ENCODE measurements around the gene SLC44A1. TPM values are rescaled to one million over a fixed set of nuclear protein-coding genes. Genes with fewer than 3 reads are reported as not detected.

The SLC44A1 gene
- total RNA-seq, 1 donor = 47.8 TPM

DNA sequence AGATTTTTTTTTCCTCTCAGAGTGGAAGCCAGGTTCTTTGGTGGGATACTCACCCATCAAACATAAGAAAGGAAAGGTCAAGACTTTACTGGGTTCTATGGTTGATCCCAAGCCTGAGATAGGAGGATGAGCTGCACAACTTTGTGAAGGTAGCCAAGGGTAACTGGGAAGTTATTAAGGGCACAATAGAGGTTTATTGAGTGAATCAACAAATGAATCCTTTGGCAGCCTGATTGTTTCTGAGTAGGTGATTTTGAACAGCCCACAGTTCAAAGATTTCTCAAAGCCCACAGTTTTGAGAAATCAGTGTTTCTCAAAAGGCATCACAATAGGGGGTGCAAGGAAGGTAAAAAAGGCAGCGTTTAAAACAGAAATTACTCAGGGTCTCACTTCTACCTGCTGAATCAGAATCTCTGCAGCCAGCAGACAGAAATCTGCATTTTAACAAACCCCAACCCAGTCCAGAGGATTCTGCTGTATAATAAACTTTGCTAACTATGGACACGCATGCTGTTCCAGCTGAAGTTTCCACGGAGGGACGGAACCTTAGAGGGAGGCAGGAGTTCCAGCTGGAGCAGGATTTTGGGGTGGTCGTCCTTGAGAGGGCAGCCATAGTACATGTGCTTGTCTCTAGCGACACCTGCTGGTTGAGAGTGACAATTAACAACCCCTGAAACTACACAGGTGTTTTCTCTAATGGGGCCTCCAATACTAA is 170.7 kb downstream of the SLC44A1 start:
- Histone ChIP-seq H3K27ac (ENCODE audit: low read depth, low read length) (no peak overlapping the region), H4K20me1 (ENCODE audit: insufficient read depth, low read length) (no peaks in the 10 kb centered on the region), H3K9me3 (ENCODE audit: low read depth, low read length) (no peaks in the 10 kb centered on the region), H3K4me2 (ENCODE audit: insufficient read depth, low read length) (peak overlapping the region; percentile 69), H3K4me3 (ENCODE audit: insufficient read depth, low read length) (no peak overlapping the region), H3K36me3 (ENCODE audit: insufficient read depth, low read length) (no peaks in the 10 kb centered on the region), H3K79me2 (ENCODE audit: insufficient read depth, low read length) (no peaks in the 10 kb centered on the region), H3K4me1 (ENCODE audit: insufficient read depth, low read length) (peaks cover 9% of the 10 kb centered on the region), H2AFZ (ENCODE audit: low read length) (no peak overlapping the region), H3K27me3 (ENCODE audit: insufficient read depth, low read length) (no peaks in the 10 kb centered on the region)
- TF ChIP-seq, protein P1, sequence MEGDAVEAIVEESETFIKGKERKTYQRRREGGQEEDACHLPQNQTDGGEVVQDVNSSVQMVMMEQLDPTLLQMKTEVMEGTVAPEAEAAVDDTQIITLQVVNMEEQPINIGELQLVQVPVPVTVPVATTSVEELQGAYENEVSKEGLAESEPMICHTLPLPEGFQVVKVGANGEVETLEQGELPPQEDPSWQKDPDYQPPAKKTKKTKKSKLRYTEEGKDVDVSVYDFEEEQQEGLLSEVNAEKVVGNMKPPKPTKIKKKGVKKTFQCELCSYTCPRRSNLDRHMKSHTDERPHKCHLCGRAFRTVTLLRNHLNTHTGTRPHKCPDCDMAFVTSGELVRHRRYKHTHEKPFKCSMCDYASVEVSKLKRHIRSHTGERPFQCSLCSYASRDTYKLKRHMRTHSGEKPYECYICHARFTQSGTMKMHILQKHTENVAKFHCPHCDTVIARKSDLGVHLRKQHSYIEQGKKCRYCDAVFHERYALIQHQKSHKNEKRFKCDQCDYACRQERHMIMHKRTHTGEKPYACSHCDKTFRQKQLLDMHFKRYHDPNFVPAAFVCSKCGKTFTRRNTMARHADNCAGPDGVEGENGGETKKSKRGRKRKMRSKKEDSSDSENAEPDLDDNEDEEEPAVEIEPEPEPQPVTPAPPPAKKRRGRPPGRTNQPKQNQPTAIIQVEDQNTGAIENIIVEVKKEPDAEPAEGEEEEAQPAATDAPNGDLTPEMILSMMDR (IDR thresholded peaks at IDR 0.05; ENCODE audit: extremely low read depth, low read depth, low read length) = peak; percentile 82
- DNase-seq (ENCODE audit: insufficient read length, low spot score, missing footprints) = no peak

DNA sequence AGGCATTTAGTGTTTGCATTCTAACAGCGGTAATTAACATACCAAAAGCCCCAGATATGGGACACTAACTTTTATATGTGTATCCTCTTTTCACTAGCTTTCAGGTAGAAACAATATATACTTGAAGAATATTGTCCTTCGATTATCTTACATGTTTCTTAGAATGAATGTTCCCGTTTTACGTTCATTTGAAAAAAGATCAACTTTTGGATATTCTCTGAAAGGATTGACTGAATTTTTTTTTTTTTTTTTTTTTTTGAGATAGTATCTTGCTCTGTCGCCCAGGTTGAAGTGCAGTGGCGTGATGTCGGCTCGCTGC is 171.2 kb downstream of the SLC44A1 start:
- no peaks in the 10 kb centered on the region for H3K9me3 ChIP-seq (ENCODE audit: low read depth, low read length)
- no peak overlapping the region for H3K27ac ChIP-seq (ENCODE audit: low read depth, low read length)
- TF ChIP-seq, protein P1 (IDR thresholded peaks at IDR 0.05; ENCODE audit: extremely low read depth, low read depth, low read length) = no peak
- no peak overlapping the region for H3K4me3 ChIP-seq (ENCODE audit: insufficient read depth, low read length)
- peaks cover 9% of the 10 kb centered on the region for H3K4me1 ChIP-seq (ENCODE audit: insufficient read depth, low read length)
- no peaks in the 10 kb centered on the region for H3K36me3 ChIP-seq (ENCODE audit: insufficient read depth, low read length)
- H2AFZ ChIP-seq (ENCODE audit: low read length) = no peak overlapping the region
- peak overlapping the region; percentile 69 for H3K4me2 ChIP-seq (ENCODE audit: insufficient read depth, low read length)
- H3K79me2 ChIP-seq (ENCODE audit: insufficient read depth, low read length) = no peaks in the 10 kb centered on the region
- no peaks in the 10 kb centered on the region for H3K27me3 ChIP-seq (ENCODE audit: insufficient read depth, low read length)
- H4K20me1 ChIP-seq (ENCODE audit: insufficient read depth, low read length) = no peaks in the 10 kb centered on the region
- DNase-seq (ENCODE audit: insufficient read length, low spot score, missing footprints) = no peak

DNA sequence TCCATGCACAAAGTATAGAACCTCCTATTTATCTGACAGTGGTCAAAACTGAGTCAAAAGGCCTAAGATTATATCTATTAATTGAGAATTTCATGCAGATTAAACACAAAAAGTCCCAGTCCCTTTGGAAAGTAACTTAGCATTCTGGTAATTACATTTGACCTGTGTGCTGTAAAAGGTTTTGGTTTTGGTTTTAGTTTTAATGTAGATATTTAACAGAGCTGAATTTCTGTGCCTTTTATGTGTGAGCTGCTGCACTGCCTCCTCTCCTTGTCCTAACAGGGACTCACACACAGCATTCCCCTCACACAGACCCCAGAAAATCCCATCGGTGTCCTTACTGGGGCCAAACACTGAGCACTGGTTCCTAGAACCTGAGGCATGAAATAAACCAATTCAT is 172.4 kb downstream of the SLC44A1 start:
- Histone ChIP-seq H3K9me3 (ENCODE audit: low read depth, low read length) (no peaks in the 10 kb centered on the region), H3K4me3 (ENCODE audit: insufficient read depth, low read length) (no peak overlapping the region)
- TF ChIP-seq, protein P1 (IDR thresholded peaks at IDR 0.05; ENCODE audit: extremely low read depth, low read depth, low read length) = no peak

DNA sequence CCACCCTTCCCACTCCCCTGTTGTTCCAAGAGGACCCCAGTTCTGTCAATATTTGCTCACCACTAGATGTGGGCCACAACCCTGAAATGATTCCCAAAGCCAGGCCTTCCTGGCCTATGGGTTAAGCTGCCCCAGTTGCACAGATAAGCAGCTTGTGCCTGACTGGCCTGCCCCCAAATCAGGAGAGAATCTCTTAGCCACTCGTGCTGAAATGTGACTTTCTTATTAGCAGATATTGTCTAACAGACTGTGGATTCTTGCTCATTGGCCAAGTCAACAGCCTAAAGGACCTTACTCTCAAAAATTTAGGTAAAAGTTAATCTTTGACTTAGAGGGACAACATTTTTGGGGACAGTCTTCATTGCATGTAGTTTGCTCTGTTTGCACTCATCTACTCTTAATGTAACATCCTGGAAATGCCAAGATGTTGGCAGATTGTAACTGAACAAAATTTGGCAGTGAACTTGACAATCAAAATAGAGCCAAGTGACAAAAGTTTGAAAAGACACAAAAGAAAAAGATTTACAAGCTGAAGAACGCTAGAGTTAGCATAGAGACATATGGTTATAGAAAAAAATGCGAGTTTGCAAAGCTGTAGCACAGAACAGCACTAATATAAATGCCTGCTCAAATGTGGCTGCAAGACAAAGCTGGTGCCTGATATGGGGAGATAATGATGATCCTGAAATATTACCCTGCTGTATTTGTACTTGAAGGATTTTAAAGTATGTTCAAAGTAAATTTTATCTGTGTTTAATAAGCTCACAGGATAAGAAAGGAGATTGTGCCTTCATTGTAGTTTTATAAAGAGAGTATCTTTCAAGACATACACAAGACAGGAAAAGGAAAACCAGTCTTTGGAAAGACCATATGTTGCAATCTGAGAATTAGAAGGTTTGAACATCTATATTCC is 174.4 kb downstream of the SLC44A1 start:
- Histone ChIP-seq H3K79me2 (ENCODE audit: insufficient read depth, low read length) (no peaks in the 10 kb centered on the region), H4K20me1 (ENCODE audit: insufficient read depth, low read length) (no peaks in the 10 kb centered on the region), H2AFZ (ENCODE audit: low read length) (no peak overlapping the region), H3K9me3 (ENCODE audit: low read depth, low read length) (no peaks in the 10 kb centered on the region), H3K36me3 (ENCODE audit: insufficient read depth, low read length) (no peaks in the 10 kb centered on the region), H3K27me3 (ENCODE audit: insufficient read depth, low read length) (no peaks in the 10 kb centered on the region), H3K4me1 (ENCODE audit: insufficient read depth, low read length) (peaks cover 4% of the 10 kb centered on the region), H3K4me2 (ENCODE audit: insufficient read depth, low read length) (no peak overlapping the region), H3K4me3 (ENCODE audit: insufficient read depth, low read length) (no peak overlapping the region), H3K27ac (ENCODE audit: low read depth, low read length) (no peak overlapping the region)
- TF ChIP-seq, protein P1 (IDR thresholded peaks at IDR 0.05; ENCODE audit: extremely low read depth, low read depth, low read length) = no peak
- no peak for DNase-seq (ENCODE audit: insufficient read length, low spot score, missing footprints)

More for the DNA sequence above, 172.4 kb downstream of the SLC44A1 start:
- no peak for DNase-seq (ENCODE audit: insufficient read length, low spot score, missing footprints)
- Histone ChIP-seq H3K27me3 (ENCODE audit: insufficient read depth, low read length) (no peaks in the 10 kb centered on the region), H3K27ac (ENCODE audit: low read depth, low read length) (no peak overlapping the region), H3K4me1 (ENCODE audit: insufficient read depth, low read length) (peaks cover 9% of the 10 kb centered on the region), H2AFZ (ENCODE audit: low read length) (no peak overlapping the region), H3K79me2 (ENCODE audit: insufficient read depth, low read length) (no peaks in the 10 kb centered on the region), H3K36me3 (ENCODE audit: insufficient read depth, low read length) (no peaks in the 10 kb centered on the region), H3K4me2 (ENCODE audit: insufficient read depth, low read length) (no peak overlapping the region), H4K20me1 (ENCODE audit: insufficient read depth, low read length) (no peaks in the 10 kb centered on the region)
